COR-L47 (cell line): ENCODE data around the gene KIF5B.

ENCODE experiments used
- DNase-seq: peaks from one replicate; lab custom pipeline; 2025; lab: John Stamatoyannopoulos, UW

KIF5B gene

DNA sequence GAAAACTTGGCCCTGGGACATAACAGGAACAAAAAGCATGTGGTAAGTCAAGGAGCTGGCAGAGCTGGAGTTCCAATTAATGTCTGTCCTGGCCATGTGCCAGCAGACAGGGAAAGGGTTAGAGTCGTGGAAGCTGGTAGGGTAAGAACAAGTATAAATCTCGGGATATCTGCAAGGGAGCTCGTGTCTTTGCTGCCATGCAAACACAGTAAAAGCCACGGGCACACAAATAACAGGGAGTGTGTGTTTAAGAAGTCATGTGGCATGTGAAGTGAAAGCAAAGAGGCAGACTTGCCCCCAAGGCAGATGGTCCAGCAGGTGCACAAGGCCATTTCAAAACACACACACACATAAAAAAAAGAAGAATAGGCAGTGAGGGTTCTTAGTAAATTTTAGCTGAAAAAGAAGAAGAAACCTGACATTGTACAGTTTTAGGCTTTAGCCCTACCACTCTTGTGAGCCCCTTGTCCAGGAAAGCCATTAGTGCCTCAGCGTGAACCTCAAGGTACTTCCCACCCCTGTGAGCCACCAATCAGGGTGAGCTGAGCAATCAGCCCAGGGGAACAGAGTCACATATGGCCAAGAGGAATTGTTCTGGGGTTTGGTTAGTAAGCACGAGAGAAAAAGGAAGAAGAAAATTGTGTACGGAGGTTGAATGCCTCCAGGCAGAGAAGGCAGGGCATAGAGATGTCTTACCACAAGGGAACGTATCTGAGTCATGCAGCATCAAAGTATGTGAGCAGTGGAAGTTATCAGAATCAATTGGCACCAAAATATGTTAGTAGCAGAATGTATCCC is 94.7 kb downstream of the KIF5B start:
- no peak for DNase-seq

DNA sequence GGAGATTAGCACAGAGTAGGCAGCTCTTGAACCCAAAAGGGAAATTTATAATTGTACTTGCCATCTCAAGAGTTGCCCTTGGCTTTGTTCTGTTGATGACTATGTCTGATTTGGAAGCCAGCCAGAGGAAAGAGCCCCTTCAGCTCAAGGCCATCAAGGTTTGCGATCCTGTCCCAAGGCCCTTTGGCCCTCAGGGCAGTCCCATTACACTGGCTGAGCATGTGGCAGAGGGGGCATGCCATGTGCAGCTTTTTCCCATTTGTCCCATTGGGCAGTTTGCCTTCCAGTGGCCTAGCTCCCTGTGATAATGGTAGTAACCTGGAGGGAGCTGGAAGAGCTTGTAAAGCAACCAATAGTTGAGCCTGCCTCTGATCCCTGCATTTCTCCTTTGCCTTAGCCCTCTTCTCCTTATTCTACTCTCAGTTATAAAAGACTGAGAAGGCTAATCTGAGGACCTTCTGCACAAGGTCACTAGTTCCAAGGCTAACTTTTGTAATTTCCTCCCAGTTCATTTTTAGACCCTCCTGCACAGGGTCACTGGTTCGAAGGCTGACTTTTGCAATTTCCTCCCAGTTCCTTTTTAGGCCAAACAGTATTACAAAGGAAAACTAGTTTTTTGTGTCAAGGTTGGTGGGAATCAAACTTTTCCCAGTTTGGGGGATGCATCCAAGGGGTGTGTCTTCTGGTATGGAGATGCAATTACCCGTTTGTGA is 96.6 kb downstream of the KIF5B start:
- no peak for DNase-seq
